ENCODE data around the gene DPF1.

The DPF1 gene

DNA sequence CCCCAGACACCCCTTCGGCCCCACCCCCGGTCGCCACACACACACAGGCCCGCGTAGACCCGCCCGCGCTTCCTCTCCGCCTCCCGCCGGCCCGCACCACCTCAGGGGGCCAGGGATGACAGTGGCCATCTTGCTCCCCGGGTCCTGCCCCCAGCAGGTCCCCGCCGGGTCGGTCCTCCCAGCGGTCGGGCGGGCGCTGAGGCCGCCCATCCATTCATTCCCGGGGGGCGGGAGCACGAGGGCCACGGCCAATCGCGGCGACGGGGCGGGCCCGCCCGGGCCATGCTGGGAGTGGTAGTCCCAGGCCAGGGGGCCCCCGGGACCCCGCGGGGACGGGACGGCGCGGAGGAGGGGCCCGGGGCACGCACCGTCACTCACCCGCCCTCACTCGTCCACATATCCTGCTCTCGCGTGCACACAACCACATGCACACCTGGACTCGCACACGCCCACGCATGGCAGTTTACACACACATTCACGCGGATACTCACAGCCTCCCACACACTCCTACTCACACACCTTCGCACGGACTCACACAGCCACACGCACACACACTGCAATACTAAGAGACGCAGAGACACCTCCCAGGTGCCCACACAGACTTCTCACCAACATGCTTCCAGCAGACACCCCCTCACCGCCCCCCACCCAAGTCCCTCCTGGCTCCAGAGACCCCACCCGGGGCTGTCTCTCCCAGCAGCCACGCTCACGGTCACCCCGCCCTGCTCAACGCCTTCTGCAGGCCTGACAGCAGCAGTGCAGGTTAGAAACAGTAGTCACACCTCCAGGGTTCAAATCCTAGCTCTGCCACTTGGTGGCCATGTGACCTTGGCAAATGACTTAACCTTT, at the start of gene DPF1 (continued):
- no peak for TF ChIP-seq ZNF140 (tag by site-specific recombination; IDR thresholded peaks at IDR 0.05)
- TF ChIP-seq, protein P1, sequence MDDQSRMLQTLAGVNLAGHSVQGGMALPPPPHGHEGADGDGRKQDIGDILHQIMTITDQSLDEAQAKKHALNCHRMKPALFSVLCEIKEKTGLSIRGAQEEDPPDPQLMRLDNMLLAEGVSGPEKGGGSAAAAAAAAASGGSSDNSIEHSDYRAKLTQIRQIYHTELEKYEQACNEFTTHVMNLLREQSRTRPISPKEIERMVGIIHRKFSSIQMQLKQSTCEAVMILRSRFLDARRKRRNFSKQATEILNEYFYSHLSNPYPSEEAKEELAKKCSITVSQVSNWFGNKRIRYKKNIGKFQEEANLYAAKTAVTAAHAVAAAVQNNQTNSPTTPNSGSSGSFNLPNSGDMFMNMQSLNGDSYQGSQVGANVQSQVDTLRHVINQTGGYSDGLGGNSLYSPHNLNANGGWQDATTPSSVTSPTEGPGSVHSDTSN (CRISPR knock-in tag; IDR thresholded peaks at IDR 0.05), result no peak

DNA sequence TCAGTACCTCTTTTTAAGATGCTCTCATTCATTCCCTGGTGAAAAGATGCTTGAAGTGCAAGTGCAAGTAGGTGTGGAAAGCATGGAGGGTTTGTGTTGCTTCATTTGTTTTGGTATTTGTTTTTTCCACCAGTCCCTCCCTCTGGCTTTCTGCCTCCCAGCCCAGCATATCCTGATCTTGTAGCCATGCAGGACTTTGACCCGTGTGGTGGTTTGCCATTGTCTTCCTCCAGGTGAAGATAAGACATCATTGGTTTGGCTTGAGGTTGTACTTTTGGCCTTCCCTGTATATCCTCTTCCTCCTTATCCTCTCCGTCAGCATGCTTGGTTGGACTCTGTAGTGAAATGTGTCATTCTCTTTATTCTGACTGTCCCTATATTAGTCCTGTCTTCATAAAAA, 49.5 kb upstream of the DPF1 start:
- CTCF ChIA-PET, result no interaction called here
- no peaks in the 10 kb centered on the region; the same call in 1 of the 2 replicates for H3K9me3 ChIP-seq (ENCODE audit: control insufficient read depth, insufficient read depth, low read depth, low read length)
- 0 out of 2 replicates have a peak overlapping the region, but pooled peaks have one; percentile 5 for H3K27ac ChIP-seq (ENCODE audit: extremely low read depth, low read depth, low read length)
- TF ChIP-seq, protein P2, sequence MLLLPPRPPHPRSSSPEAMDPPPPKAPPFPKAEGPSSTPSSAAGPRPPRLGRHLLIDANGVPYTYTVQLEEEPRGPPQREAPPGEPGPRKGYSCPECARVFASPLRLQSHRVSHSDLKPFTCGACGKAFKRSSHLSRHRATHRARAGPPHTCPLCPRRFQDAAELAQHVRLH (tag by site-specific recombination; IDR thresholded peaks at IDR 0.05), result no peak
- 0 out of 2 replicates have a peak, but pooled peaks have one; percentile 29 for TF ChIP-seq PRDM1 (tag by site-specific recombination; IDR thresholded peaks at IDR 0.05)
- POLR2A ChIA-PET, result no interaction called here
- peaks cover 22% of the 10 kb centered on the region for H3K4me1 ChIP-seq (ENCODE audit: control insufficient read depth, insufficient read depth, low read length)
- no peak overlapping the region for H3K4me3 ChIP-seq (ENCODE audit: low read depth, low read length)
- peaks cover 0 to 13% of the 10 kb centered on the region in 2 experiments; a peak in 1 of 3 replicates for H3K36me3 ChIP-seq (ENCODE audit: control insufficient read depth in 2 of 2, insufficient read depth in 1 of 2, low read length in 2 of 2)

DNA sequence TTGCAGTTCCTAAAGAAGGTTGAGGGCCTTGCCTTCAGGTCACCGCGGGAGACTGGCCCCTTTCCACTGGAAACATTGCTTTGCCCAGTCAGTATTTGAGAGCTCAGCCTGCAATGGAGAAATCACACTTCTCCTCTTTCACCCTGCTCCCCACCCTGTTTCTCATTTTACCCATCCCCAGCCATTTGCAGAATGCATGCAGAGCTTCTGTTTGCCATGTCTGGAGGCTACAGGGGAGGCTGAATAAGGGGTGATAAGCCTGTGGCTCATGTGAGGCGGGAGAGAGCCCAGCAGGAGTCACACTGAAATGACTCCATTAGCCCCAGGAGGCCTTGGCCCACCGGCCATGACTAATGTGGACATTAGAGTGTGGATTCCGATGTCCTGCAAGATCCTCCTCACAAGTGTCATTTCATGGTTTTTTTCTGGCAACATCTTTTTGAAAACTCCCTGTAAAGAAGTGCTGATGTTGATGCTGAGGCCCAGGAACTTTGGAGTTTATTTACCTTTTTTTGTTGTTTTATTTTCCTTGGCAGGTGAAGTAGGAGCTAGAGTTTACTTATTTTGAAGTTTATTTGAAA, 46.7 kb upstream of the DPF1 start:
- Histone ChIP-seq H3K4me3 (ENCODE audit: low read depth, low read length) (no peak overlapping the region), H3K27ac (ENCODE audit: extremely low read depth, low read depth, low read length) (peak overlapping the region; percentile 70), H3K36me3 (ENCODE audit: control insufficient read depth in 2 of 2, insufficient read depth in 1 of 2, low read length in 2 of 2) (peaks cover 0 to 11% of the 10 kb centered on the region in 2 experiments; a peak in 1 of 3 replicates), H3K4me1 (ENCODE audit: control insufficient read depth, insufficient read depth, low read length) (peaks cover 44% of the 10 kb centered on the region), H3K9me3 (ENCODE audit: control insufficient read depth, insufficient read depth, low read depth, low read length) (no peaks in the 10 kb centered on the region)
- CTCF ChIA-PET, result interaction anchor here (0.7 to 8.8 kb wide), 13 partner anchors 9 to 65 kb away, joined by 3 to 39 read pairs (median 5); partner anchors contain the start of gene CATSPERG
- POLR2A ChIA-PET, result interaction anchor here (0.6 to 1.2 kb wide), 3 partner anchors 8 to 118 kb away, joined by 3 to 6 read pairs (median 4); partner anchors contain the start of gene PSMD8
- TF ChIP-seq, protein P3, sequence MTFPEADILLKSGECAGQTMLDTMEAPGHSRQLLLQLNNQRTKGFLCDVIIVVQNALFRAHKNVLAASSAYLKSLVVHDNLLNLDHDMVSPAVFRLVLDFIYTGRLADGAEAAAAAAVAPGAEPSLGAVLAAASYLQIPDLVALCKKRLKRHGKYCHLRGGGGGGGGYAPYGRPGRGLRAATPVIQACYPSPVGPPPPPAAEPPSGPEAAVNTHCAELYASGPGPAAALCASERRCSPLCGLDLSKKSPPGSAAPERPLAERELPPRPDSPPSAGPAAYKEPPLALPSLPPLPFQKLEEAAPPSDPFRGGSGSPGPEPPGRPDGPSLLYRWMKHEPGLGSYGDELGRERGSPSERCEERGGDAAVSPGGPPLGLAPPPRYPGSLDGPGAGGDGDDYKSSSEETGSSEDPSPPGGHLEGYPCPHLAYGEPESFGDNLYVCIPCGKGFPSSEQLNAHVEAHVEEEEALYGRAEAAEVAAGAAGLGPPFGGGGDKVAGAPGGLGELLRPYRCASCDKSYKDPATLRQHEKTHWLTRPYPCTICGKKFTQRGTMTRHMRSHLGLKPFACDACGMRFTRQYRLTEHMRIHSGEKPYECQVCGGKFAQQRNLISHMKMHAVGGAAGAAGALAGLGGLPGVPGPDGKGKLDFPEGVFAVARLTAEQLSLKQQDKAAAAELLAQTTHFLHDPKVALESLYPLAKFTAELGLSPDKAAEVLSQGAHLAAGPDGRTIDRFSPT (tag by site-specific recombination; IDR thresholded peaks at IDR 0.05), result peak; percentile 73
- TF ChIP-seq ZNF324 (tag by site-specific recombination; IDR thresholded peaks at IDR 0.05) (no peak), KLF10 (tag by site-specific recombination; IDR thresholded peaks at IDR 0.05) (no peak), ZNF626 (tag by site-specific recombination; IDR thresholded peaks at IDR 0.05) (no peak), ZNF184 (tag by site-specific recombination; IDR thresholded peaks at IDR 0.05) (no peak), ZNF561 (tag by site-specific recombination; IDR thresholded peaks at IDR 0.05; ENCODE audit: borderline replicate concordance) (peak; percentile 90; the same call in 1 of the 2 replicates), ZNF394 (tag by site-specific recombination; IDR thresholded peaks at IDR 0.05; ENCODE audit: borderline replicate concordance) (no peak), ZFHX2 (tag by site-specific recombination; conservative IDR thresholded peaks at IDR 0.05) (no peak), ZBTB21 (tag by site-specific recombination; IDR thresholded peaks at IDR 0.05) (peak; percentile 12), ZNF138 (tag by site-specific recombination; IDR thresholded peaks at IDR 0.05; ENCODE audit: borderline replicate concordance) (no peak), ZNF350 (tag by site-specific recombination; IDR thresholded peaks at IDR 0.05) (no peak), MYNN (tag by site-specific recombination; IDR thresholded peaks at IDR 0.05; ENCODE audit: borderline replicate concordance) (no peak), ZNF426 (tag by site-specific recombination; IDR thresholded peaks at IDR 0.05) (no peak), ZFP3 (tag by site-specific recombination; IDR thresholded peaks at IDR 0.05; ENCODE audit: low read depth) (0 out of 2 replicates have a peak, but pooled peaks have one; percentile 51)
- TF ChIP-seq, protein P4, sequence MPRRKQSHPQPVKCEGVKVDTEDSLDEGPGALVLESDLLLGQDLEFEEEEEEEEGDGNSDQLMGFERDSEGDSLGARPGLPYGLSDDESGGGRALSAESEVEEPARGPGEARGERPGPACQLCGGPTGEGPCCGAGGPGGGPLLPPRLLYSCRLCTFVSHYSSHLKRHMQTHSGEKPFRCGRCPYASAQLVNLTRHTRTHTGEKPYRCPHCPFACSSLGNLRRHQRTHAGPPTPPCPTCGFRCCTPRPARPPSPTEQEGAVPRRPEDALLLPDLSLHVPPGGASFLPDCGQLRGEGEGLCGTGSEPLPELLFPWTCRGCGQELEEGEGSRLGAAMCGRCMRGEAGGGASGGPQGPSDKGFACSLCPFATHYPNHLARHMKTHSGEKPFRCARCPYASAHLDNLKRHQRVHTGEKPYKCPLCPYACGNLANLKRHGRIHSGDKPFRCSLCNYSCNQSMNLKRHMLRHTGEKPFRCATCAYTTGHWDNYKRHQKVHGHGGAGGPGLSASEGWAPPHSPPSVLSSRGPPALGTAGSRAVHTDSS (tag by site-specific recombination; IDR thresholded peaks at IDR 0.05), result no peak
- TF ChIP-seq, protein P5, sequence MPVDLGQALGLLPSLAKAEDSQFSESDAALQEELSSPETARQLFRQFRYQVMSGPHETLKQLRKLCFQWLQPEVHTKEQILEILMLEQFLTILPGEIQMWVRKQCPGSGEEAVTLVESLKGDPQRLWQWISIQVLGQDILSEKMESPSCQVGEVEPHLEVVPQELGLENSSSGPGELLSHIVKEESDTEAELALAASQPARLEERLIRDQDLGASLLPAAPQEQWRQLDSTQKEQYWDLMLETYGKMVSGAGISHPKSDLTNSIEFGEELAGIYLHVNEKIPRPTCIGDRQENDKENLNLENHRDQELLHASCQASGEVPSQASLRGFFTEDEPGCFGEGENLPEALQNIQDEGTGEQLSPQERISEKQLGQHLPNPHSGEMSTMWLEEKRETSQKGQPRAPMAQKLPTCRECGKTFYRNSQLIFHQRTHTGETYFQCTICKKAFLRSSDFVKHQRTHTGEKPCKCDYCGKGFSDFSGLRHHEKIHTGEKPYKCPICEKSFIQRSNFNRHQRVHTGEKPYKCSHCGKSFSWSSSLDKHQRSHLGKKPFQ (tag by site-specific recombination; IDR thresholded peaks at IDR 0.05), result peak; percentile 92
- TF ChIP-seq, protein P6, sequence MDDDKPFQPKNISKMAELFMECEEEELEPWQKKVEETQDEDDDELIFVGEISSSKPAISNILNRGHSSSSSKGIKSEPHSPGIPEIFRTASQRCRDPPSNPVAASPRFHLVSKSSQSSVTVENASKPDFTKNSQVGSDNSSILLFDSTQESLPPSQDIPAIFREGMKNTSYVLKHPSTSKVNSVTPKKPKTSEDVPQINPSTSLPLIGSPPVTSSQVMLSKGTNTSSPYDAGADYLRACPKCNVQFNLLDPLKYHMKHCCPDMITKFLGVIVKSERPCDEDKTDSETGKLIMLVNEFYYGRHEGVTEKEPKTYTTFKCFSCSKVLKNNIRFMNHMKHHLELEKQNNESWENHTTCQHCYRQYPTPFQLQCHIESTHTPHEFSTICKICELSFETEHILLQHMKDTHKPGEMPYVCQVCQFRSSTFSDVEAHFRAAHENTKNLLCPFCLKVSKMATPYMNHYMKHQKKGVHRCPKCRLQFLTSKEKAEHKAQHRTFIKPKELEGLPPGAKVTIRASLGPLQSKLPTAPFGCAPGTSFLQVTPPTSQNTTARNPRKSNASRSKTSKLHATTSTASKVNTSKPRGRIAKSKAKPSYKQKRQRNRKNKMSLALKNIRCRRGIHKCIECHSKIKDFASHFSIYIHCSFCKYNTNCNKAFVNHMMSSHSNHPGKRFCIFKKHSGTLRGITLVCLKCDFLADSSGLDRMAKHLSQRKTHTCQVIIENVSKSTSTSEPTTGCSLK (tag by site-specific recombination; IDR thresholded peaks at IDR 0.05), result no peak

Data from HEK293 (cell line).